CD14-positive monocyte (primary cell): ENCODE measurements around the gene TREML4. TPM values are rescaled to one million over a fixed set of nuclear protein-coding genes. Genes with fewer than 3 reads are reported as not detected.

ENCODE experiments used
- DNase-seq, 3 donors: peaks; one replicate each; pipeline ENCODE4 v3.0.0-alpha.2; 2011 to 2022
- H2AFZ ChIP-seq: 2 replicates; pipeline ENCODE4 v1.6.0; 2012; ENCODE audit warnings: mild to moderate bottlenecking, low read depth, low read length, inconsistent platforms; ENCODE audit not compliant: insufficient read depth, poor library complexity, severe bottlenecking
- H3K27ac ChIP-seq, 2 donors: 1 replicate in 1 of 2; 2 replicates in 1 of 2; pipeline ENCODE4 v1.5.1; 2012 to 2013; ENCODE audit warnings: low read length in 2 of 2, control low read depth in 1 of 2, inconsistent platforms in 1 of 2, low read depth in 1 of 2, mild to moderate bottlenecking in 1 of 2
- H3K27me3 ChIP-seq, 2 donors: one replicate each; pipeline versions ENCODE4 v1.6.0 to v1.6.1; 2011 to 2013; ENCODE audit warnings: low read length in 2 of 2; ENCODE audit not compliant: control insufficient read depth in 2 of 2, insufficient read depth in 2 of 2
- H3K36me3 ChIP-seq, 2 donors: replicated peaks in 1 of 2; 1 replicate in 1 of 2; 2 replicates in 1 of 2; pipeline versions ENCODE4 v1.5.1 to v1.6.1; 2012 to 2013; ENCODE audit warnings: low read length in 2 of 2, control low read depth in 1 of 2, inconsistent platforms in 1 of 2, mild to moderate bottlenecking in 1 of 2; ENCODE audit not compliant: insufficient read depth in 2 of 2, control insufficient read depth in 1 of 2
- H3K4me1 ChIP-seq, 2 donors: 1 replicate in 1 of 2; 2 replicates in 1 of 2; pipeline versions ENCODE4 v1.5.1 to v1.6.1; 2012 to 2013; ENCODE audit warnings: low read length in 2 of 2, control low read depth in 1 of 2, inconsistent platforms in 1 of 2, mild to moderate bottlenecking in 1 of 2, moderate library complexity in 1 of 2; ENCODE audit not compliant: insufficient read depth in 2 of 2, control insufficient read depth in 1 of 2
- H3K4me2 ChIP-seq: replicated peaks from 2 replicates; pipeline ENCODE3; 2012; ENCODE audit warnings: low read length, moderate library complexity, mild to moderate bottlenecking; ENCODE audit not compliant: poor library complexity, severe bottlenecking; ENCODE audit errors: extremely low read depth
- H3K4me3 ChIP-seq, 3 experiments: fragments of 200-600 bp in 1 of 3; sonication (generic) in 1 of 3; replicated peaks in 1 of 3; 1 replicate in 2 of 3; 2 replicates in 1 of 3; pipeline ENCODE4 v1.5.1; 2011 to 2013; ENCODE audit warnings: low read length in 3 of 3, mild to moderate bottlenecking in 3 of 3, control low read depth in 2 of 3, low read depth in 2 of 3, inconsistent platforms in 1 of 3, moderate library complexity in 1 of 3
- H3K79me2 ChIP-seq: 2 replicates; pipeline ENCODE4 v1.6.0; 2012; ENCODE audit warnings: mild to moderate bottlenecking, control low read depth, inconsistent platforms, low read length, moderate library complexity; ENCODE audit not compliant: insufficient read depth
- H3K9ac ChIP-seq: 2 replicates; pipeline ENCODE4 v1.6.0; 2017; ENCODE audit warnings: low read length, mild to moderate bottlenecking; ENCODE audit not compliant: insufficient read depth, poor library complexity, severe bottlenecking
- H3K9me3 ChIP-seq, 2 donors: replicated peaks in 1 of 2; 1 replicate in 1 of 2; 2 replicates in 1 of 2; pipeline versions ENCODE4 v1.5.1 to v1.6.1; 2012 to 2013; ENCODE audit warnings: low read length in 2 of 2, control low read depth in 1 of 2; ENCODE audit not compliant: control insufficient read depth in 1 of 2, insufficient read depth in 1 of 2
- H4K20me1 ChIP-seq: 2 replicates; pipeline ENCODE4 v1.6.0; 2012; ENCODE audit warnings: mild to moderate bottlenecking, low read length, control low read depth, moderate library complexity; ENCODE audit not compliant: insufficient read depth
- H3K27ac Mint-ChIP-seq, 7 donors: one replicate each; pipeline ENCODE4 v1.8.0; 2020; ENCODE audit warnings: mild to moderate bottlenecking in 7 of 7, mixed read lengths in 7 of 7, moderate library complexity in 6 of 7, inconsistent platforms in 2 of 7
- H3K27me3 Mint-ChIP-seq, 3 donors: one replicate each; pipeline ENCODE4 v1.8.0; 2021 to 2022; ENCODE audit warnings: low read depth in 3 of 3, mild to moderate bottlenecking in 3 of 3, mixed read lengths in 3 of 3, moderate library complexity in 3 of 3, inconsistent platforms in 1 of 3
- H3K36me3 Mint-ChIP-seq, 2 donors: one replicate each; pipeline ENCODE4 v1.8.0; 2020; ENCODE audit warnings: mixed read lengths in 2 of 2, inconsistent platforms in 1 of 2, mild to moderate bottlenecking in 1 of 2
- H3K4me1 Mint-ChIP-seq: one replicate; pipeline ENCODE4 v1.8.0; 2020; ENCODE audit warnings: mild to moderate bottlenecking, mixed read lengths
- H3K4me3 Mint-ChIP-seq, 2 donors: one replicate each; pipeline ENCODE4 v1.8.0; 2020; ENCODE audit warnings: mild to moderate bottlenecking in 2 of 2, mixed read lengths in 2 of 2, moderate library complexity in 1 of 2
- H3K9me3 Mint-ChIP-seq, 7 donors: one replicate each; pipeline ENCODE4 v1.8.0; 2020 to 2022; ENCODE audit warnings: mixed read lengths in 7 of 7, mild to moderate bottlenecking in 6 of 7, moderate library complexity in 6 of 7, inconsistent platforms in 2 of 7
- WGBS: methylation state at CpG from one replicate; pipeline ENCODE4 v1.1.5; 2013; ENCODE audit warnings: missing lambda C conversion rate; ENCODE audit not compliant: insufficient coverage; 5-methylcytosine and 5-hydroxymethylcytosine counted together
- intact Hi-C, 2 donors: fragments of 100-400 bp; cut with micrococcal nuclease; formaldehyde crosslinking; loops; one replicate each; pipeline versions ENCODE4 v1.15.0 to v1.15.1; 2023
- polyA plus RNA-seq, 3 donors: library from polyadenylated mRNA; depleted of rRNA in 1 of 3; unstranded in 2 of 3; stranded (reverse) in 1 of 3; fragments of 300-500 nt in 2 of 3; fragments of >200 nt in 1 of 3; fragmentation: Illumina TruSeq in 2 of 3; gene quantifications; 1 replicate in 2 of 3; 2 replicates in 1 of 3; pipeline ENCODE4 v1.2.3, GENCODE V29; 2012 to 2021
- TF ChIP-seq, protein P1 (sequence below): fragments of 200-600 bp; IDR thresholded peaks from one replicate; pipeline ENCODE4 v1.8.0; 2022; ENCODE audit warnings: antibody characterized with exemption, mild to moderate bottlenecking

TREML4 gene
- polyA plus RNA-seq, 3 donors = not detected

DNA sequence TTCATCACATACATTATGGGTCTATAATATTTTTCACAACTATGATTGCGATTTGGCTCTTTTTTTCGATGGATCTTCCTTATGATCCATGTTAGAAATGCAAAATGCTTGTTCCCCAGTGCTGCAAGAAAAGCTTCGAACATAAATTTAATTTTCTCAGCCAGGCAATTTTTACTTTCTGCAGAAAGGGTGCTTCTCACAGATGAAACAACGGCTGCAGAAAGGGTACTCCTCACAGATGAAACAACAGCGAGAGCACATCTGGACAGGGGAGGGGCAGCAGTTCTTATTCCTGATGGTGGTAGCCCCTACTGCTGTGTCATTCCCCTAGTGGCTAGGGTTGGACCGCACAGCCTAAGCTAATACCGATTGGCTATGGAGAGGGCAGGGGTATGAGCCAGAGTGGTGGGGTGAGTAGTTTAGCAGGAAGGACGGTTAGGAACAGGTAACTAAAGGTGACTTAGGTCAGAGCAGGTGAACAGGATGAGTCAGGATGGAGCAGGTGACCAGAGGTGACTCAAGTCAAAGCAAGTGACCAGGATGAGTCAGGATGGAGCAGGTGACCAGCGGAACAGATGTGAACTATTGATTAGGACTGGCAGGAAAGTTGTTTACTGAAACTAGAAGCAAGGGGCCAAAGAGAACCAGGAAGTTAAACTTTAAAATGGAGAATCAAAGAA lies 13.4 kb upstream of the TREML4 start:
- peak overlapping the region in 1 of 7 donors; percentile 6 for H3K27ac Mint-ChIP-seq

DNA sequence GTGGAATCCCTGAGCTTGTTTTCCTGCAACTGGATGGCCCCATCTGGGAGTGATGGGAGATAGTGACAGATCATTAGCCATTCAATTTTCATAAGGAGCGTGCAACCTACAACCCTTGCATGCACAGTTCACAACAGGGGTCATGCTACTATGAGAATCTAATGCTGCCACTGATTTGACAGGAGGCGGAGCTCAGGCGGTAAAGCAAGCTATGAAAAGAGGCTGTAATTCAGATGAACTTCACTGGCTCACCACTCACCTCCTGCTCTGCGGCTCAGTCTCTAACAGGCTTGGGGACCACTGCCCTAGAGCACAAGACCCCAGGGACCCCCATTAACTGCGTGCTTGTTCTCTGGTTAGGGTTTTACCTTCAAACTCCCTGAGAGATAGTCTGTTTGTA lies 12.4 kb upstream of the TREML4 start:
- no peak overlapping the region for H3K9ac ChIP-seq
- no peak for DNase-seq
- intact Hi-C loops = no loop called here
- Mint-ChIP-seq H3K27ac (no peak overlapping the region), H3K36me3 (peaks cover 0 to 5% of the 10 kb centered on the region in 2 donors), H3K27me3 (peaks cover 3 to 5% (median 4%) of the 10 kb centered on the region in 3 donors), H3K4me3 (no peak overlapping the region), H3K9me3 (peaks cover 16 to 36% (median 20%) of the 10 kb centered on the region in 7 donors), H3K4me1 (peaks cover 1% of the 10 kb centered on the region)
- H3K79me2 ChIP-seq = no peaks in the 10 kb centered on the region
- H3K4me3 ChIP-seq = no peak overlapping the region
- no peak overlapping the region for H3K4me2 ChIP-seq
- WGBS = no CpG with 5 or more reads among the region's 5 CpGs
- no peak overlapping the region for H2AFZ ChIP-seq
- no peaks in the 10 kb centered on the region for H4K20me1 ChIP-seq
- H3K27me3 ChIP-seq = no peaks in the 10 kb centered on the region
- TF ChIP-seq, protein P1, sequence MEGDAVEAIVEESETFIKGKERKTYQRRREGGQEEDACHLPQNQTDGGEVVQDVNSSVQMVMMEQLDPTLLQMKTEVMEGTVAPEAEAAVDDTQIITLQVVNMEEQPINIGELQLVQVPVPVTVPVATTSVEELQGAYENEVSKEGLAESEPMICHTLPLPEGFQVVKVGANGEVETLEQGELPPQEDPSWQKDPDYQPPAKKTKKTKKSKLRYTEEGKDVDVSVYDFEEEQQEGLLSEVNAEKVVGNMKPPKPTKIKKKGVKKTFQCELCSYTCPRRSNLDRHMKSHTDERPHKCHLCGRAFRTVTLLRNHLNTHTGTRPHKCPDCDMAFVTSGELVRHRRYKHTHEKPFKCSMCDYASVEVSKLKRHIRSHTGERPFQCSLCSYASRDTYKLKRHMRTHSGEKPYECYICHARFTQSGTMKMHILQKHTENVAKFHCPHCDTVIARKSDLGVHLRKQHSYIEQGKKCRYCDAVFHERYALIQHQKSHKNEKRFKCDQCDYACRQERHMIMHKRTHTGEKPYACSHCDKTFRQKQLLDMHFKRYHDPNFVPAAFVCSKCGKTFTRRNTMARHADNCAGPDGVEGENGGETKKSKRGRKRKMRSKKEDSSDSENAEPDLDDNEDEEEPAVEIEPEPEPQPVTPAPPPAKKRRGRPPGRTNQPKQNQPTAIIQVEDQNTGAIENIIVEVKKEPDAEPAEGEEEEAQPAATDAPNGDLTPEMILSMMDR = no peak
- no peaks in the 10 kb centered on the region for H3K36me3 ChIP-seq
- peaks cover 0 to 2% of the 10 kb centered on the region in 2 donors for H3K4me1 ChIP-seq
- H3K27ac ChIP-seq = no peak overlapping the region
- H3K9me3 ChIP-seq = peaks cover 15 to 19% of the 10 kb centered on the region in 2 donors

More for the DNA sequence above, 13.4 kb upstream of the TREML4 start:
- no peak overlapping the region for H2AFZ ChIP-seq
- H3K27me3 ChIP-seq = no peaks in the 10 kb centered on the region
- no peaks in the 10 kb centered on the region for H3K79me2 ChIP-seq
- DNase-seq = no peak
- TF ChIP-seq, protein P1 = no peak
- Mint-ChIP-seq H3K4me3 (no peak overlapping the region), H3K9me3 (peaks cover 13 to 31% (median 20%) of the 10 kb centered on the region in 7 donors), H3K4me1 (peaks cover 12% of the 10 kb centered on the region), H3K27me3 (peaks cover 3 to 5% (median 4%) of the 10 kb centered on the region in 3 donors), H3K36me3 (peaks cover 0 to 3% of the 10 kb centered on the region in 2 donors)
- no peak overlapping the region for H3K4me2 ChIP-seq
- H3K9ac ChIP-seq = no peak overlapping the region
- H4K20me1 ChIP-seq = no peaks in the 10 kb centered on the region
- H3K27ac ChIP-seq = no peak overlapping the region
- H3K4me3 ChIP-seq = no peak overlapping the region
- H3K4me1 ChIP-seq = peaks cover 5 to 12% of the 10 kb centered on the region in 2 donors
- WGBS = 98% methylated on average over 6 of the region's 9 CpGs
- no peaks in the 10 kb centered on the region for H3K36me3 ChIP-seq
- peaks cover 11 to 15% of the 10 kb centered on the region in 2 donors for H3K9me3 ChIP-seq
- intact Hi-C loops = no loop called here
